ENCODE results near the gene CTAG1B.
"Not testable (repeated sequence)": the region's sequence is repeated elsewhere in the genome, so short reads cannot be mapped to it uniquely, and the experiment has no call there.

The CTAG1B gene

DNA sequence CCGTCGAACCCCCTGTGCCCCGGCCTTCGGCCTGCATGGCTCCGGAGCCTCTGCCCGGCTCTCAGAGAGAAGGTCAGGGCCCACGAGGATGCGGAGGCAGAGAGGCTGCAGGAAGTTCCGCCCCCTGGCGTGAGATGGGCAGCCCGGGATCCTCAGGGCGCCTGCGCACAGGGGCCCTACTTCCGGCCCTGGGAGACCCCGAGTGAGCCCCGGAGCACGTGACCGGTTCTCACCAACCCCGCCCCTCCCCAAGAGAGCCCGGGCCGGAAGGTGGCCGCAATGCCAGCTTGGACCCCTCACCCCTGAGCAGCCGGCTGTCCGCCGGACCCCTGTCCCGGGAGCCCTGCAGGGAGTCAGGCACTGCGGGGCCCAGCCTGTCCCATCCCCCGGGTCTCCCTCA, at the start of gene CTAG1B:
Gene CTAG1B, minus strand, starts transcription at position 101 of the 400 bp plus-strand sequence. Its CDS starts 64 bp downstream, at position 37.
- DNase-seq (ENCODE audit: low spot score), result not testable (repeated sequence)

- no peak for TF ChIP-seq CTCF (IDR thresholded peaks at IDR 0.05; ENCODE audit: extremely low read depth, missing control alignments)
- DNase-seq (ENCODE audit: low spot score), result no peak
Measured at GRCh38 chrX:154661899-154662298, 42.8 kb upstream of the CTAG1B start.

GRCh38 chrX:154661170-154661569, 42.1 kb upstream of the CTAG1B start:
- TF ChIP-seq CTCF (IDR thresholded peaks at IDR 0.05; ENCODE audit: extremely low read depth, missing control alignments), result no peak
- no peak for DNase-seq (ENCODE audit: low spot score)

- no peak for TF ChIP-seq CTCF (IDR thresholded peaks at IDR 0.05; ENCODE audit: extremely low read depth, missing control alignments)
- no peak for DNase-seq (ENCODE audit: low spot score)
Measured at GRCh38 chrX:154660541-154660940, 41.5 kb upstream of the CTAG1B start.

- DNase-seq (ENCODE audit: low spot score), result no peak
- no peak for TF ChIP-seq CTCF (IDR thresholded peaks at IDR 0.05; ENCODE audit: extremely low read depth, missing control alignments)
Measured at GRCh38 chrX:154658957-154659356, 39.9 kb upstream of the CTAG1B start.

DNA sequence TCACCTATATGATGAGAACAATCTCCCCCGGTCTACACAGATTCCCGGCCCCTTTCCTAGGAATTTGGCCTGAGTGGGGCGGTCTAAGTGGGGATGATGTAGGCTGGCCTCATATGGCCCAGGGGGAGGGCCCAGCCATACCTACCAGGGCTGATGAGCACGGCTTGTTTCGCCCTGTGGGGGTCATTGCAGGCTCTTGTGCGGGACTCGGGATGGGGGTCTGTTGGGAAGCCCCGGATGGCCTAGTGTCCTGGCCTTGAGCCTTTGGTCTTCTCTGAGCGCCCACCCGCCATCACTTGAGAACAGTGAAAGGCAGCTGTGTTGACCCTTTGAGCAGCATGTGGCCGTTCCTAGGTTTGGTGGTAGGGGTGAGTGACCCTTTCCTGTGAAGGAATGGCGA, 39.1 kb upstream of the CTAG1B start:
- TF ChIP-seq CTCF (IDR thresholded peaks at IDR 0.05; ENCODE audit: extremely low read depth, missing control alignments), result no peak
- DNase-seq (ENCODE audit: low spot score), result no peak

- DNase-seq (ENCODE audit: low spot score), result no peak
- TF ChIP-seq CTCF (IDR thresholded peaks at IDR 0.05; ENCODE audit: extremely low read depth, missing control alignments), result no peak
Measured at GRCh38 chrX:154657226-154657805, 38.2 kb upstream of the CTAG1B start.

GRCh38 chrX:154655786-154656185, 36.7 kb upstream of the CTAG1B start:
- DNase-seq (ENCODE audit: low spot score), result no peak
- no peak for TF ChIP-seq CTCF (IDR thresholded peaks at IDR 0.05; ENCODE audit: extremely low read depth, missing control alignments)

Data from GM20000 (cell line).